ENCODE data around the gene SLC6A3. TPM values are rescaled to one million over a fixed set of nuclear protein-coding genes. Genes with fewer than 3 reads are reported as not detected.

Gene SLC6A3
- total RNA-seq, 1 experiment from 2014 or later, result 0.05 TPM

DNA sequence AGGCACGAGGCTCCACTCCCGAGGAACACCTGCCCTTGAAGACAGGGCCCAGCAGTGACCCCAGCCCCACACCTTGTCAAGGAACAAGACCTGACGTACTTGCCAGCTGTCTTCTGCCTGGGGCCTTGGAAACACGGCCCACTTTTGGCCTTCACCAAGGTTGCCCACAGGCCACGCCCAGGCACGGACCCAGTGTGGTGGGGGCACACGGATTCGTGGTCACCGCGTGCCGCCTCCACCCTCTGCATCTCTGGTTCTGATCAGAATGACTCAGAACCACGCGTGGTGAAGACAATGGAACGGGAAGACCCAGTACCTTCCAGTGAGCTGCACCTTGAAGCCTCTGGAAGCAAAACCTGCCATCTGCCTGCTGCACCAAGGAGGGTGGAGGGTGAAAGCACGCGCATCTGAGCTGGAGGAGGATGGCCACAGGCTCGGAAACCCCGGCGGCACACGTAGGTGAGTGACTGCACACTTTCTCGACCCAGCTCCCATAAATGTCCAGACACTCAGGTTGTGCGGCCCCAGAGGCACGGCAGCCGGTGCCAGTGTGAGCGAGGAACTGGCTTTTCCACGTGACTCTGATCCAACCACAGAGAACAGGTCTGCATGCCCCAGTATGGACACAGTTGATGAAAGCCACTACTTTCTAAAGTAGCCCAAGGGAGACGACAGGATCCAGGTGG is 42.0 kb upstream of the SLC6A3 start:
- Histone ChIP-seq H3K27ac (ENCODE audit: low read length) (no peak overlapping the region), H3K9me3 (ENCODE audit: control insufficient read depth, insufficient read depth, low read depth, low read length) (no peaks in the 10 kb centered on the region), H3K36me3 (ENCODE audit: control insufficient read depth, insufficient read depth, low read length) (peaks cover 6% of the 10 kb centered on the region; the same call in 1 of the 2 replicates), H3K4me3 (ENCODE audit: low read depth in 2 of 2, low read length in 2 of 2) (no peak overlapping the region), H3K4me1 (ENCODE audit: control insufficient read depth, insufficient read depth, low read length) (no peaks in the 10 kb centered on the region), H3K27me3 (ENCODE audit: control insufficient read depth, insufficient read depth, low read length) (no peaks in the 10 kb centered on the region)
- no peak for DNase-seq (ENCODE audit: low read depth, low spot score)
- ATAC-seq, result no peak
- intact Hi-C loops (cut with micrococcal nuclease; ENCODE audit: unreplicated experiment), result no loop called here
- no TSS peak for BruUV-seq (replicated peaks)
- CTCF ChIA-PET, result no interaction called here
- no peak for TF ChIP-seq POLR2AphosphoS5 (IDR thresholded peaks at IDR 0.05; ENCODE audit: low read depth, low read length)
- TF ChIP-seq SIN3A (IDR thresholded peaks at IDR 0.05; ENCODE audit: borderline replicate concordance, insufficient read depth, low read depth, low read length), result no peak
- no peak for TF ChIP-seq TCF7L2 (IDR thresholded peaks at IDR 0.05; ENCODE audit: low read depth, low read length)
- TF ChIP-seq REST (IDR thresholded peaks at IDR 0.05; ENCODE audit: insufficient read depth in 1 of 2, low read depth in 2 of 2, low read length in 1 of 2), result no peak
- TF ChIP-seq CTCF (IDR thresholded peaks at IDR 0.05), result no peak
- in situ Hi-C loops (cut with HindIII; ENCODE audit: low pct_unique_long_range_greater_than_20kb, low sequenced_read_pairs), result no loop called here
- POLR2A ChIA-PET, result no interaction called here

DNA sequence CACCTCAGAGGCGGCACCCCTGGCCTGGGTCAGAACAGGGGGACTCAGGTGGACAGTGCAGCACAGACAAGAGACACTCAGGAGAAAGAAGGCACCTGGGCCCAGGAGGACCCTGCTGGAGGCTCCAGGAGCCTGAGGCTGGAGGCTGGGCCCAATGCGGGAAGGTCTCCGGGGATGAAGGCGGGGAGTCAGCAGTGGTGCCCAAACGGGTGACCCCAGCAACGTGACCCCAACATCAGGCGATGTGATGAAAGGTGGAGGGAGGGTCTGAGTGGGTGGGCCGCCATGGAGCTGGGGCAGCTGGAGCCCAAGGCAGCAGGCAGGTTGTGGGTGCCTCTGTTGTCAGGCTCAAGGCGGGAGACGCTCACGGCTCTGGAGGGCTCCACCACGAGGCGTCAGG is 41.0 kb upstream of the SLC6A3 start:
- Histone ChIP-seq H3K27me3 (ENCODE audit: control insufficient read depth, insufficient read depth, low read length) (no peaks in the 10 kb centered on the region), H3K27ac (ENCODE audit: low read length) (no peak overlapping the region), H3K4me3 (ENCODE audit: low read depth in 2 of 2, low read length in 2 of 2) (no peak overlapping the region), H3K4me1 (ENCODE audit: control insufficient read depth, insufficient read depth, low read length) (no peaks in the 10 kb centered on the region), H3K36me3 (ENCODE audit: control insufficient read depth, insufficient read depth, low read length) (peaks cover 6% of the 10 kb centered on the region; the same call in 1 of the 2 replicates), H3K9me3 (ENCODE audit: control insufficient read depth, insufficient read depth, low read depth, low read length) (no peaks in the 10 kb centered on the region)
- TF ChIP-seq POLR2AphosphoS5 (IDR thresholded peaks at IDR 0.05; ENCODE audit: low read depth, low read length) (no peak), REST (IDR thresholded peaks at IDR 0.05; ENCODE audit: insufficient read depth in 1 of 2, low read depth in 2 of 2, low read length in 1 of 2) (no peak), TCF7L2 (IDR thresholded peaks at IDR 0.05; ENCODE audit: low read depth, low read length) (no peak), SIN3A (IDR thresholded peaks at IDR 0.05; ENCODE audit: borderline replicate concordance, insufficient read depth, low read depth, low read length) (no peak), CTCF (IDR thresholded peaks at IDR 0.05) (no peak)
- ChIA-PET CTCF (no interaction called here), POLR2A (no interaction called here)
- intact Hi-C loops (cut with micrococcal nuclease; ENCODE audit: unreplicated experiment), result no loop called here
- in situ Hi-C loops (cut with HindIII; ENCODE audit: low pct_unique_long_range_greater_than_20kb, low sequenced_read_pairs), result no loop called here
- ATAC-seq (no peak), DNase-seq (ENCODE audit: low read depth, low spot score) (no peak)
- BruUV-seq (replicated peaks), result no TSS peak

Data from Panc1 (cell line).